DND-41 (cell line): ENCODE results near the gene KRT73.

Experiments used
- EZH2 ChIP-seq: IDR thresholded peaks from 3 replicates; pipeline ENCODE4 v1.6.1; 2012; ENCODE audit warnings: borderline replicate concordance, low read depth, mild to moderate bottlenecking, moderate library complexity, low read length, inconsistent platforms; ENCODE audit not compliant: severe bottlenecking
- TF ChIP-seq, protein P1 (sequence below): IDR thresholded peaks from 2 replicates; pipeline ENCODE4 v1.5.1; 2012; ENCODE audit warnings: borderline replicate concordance, low read length, moderate library complexity, mild to moderate bottlenecking; ENCODE audit not compliant: poor library complexity, severe bottlenecking; ENCODE audit errors: extremely low read depth

DNA sequence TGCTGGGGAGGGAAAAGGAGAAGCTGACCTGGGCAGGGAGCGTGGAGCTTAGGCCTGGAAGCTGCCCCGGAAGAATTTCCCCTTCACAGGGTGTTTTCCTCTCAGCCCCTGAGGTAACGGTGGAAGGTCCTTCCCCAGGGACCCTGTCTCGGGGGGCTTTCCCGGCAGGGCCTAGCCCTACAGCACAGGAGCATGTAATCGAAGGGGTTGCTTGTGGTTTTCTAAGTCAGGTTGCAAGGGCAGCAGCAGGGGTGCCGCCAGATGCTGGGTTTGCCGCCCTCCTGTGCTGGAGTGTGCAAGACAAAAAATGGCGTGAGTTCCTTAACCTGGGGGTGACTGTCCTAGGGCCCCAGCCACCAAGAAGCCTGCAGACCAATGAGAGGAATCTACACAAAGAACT is 43.1 kb downstream of the KRT73 start:
- no peak for TF ChIP-seq EZH2
- TF ChIP-seq, protein P1, sequence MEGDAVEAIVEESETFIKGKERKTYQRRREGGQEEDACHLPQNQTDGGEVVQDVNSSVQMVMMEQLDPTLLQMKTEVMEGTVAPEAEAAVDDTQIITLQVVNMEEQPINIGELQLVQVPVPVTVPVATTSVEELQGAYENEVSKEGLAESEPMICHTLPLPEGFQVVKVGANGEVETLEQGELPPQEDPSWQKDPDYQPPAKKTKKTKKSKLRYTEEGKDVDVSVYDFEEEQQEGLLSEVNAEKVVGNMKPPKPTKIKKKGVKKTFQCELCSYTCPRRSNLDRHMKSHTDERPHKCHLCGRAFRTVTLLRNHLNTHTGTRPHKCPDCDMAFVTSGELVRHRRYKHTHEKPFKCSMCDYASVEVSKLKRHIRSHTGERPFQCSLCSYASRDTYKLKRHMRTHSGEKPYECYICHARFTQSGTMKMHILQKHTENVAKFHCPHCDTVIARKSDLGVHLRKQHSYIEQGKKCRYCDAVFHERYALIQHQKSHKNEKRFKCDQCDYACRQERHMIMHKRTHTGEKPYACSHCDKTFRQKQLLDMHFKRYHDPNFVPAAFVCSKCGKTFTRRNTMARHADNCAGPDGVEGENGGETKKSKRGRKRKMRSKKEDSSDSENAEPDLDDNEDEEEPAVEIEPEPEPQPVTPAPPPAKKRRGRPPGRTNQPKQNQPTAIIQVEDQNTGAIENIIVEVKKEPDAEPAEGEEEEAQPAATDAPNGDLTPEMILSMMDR: no peak
